Stromal cell of bone marrow (primary cell): ENCODE results near the gene SMIM30.
"Not testable (repeated sequence)": the region's sequence is repeated elsewhere in the genome, so short reads cannot be mapped to it uniquely, and the experiment has no call there.

Experiments
- DNase-seq: peaks from one replicate; pipeline ENCODE4 v3.0.0-alpha.2; 2012; ENCODE audit warnings: low read depth

The SMIM30 gene

GRCh38 chr7:113118074-113118959, at the start of gene SMIM30:
TSS of gene SMIM30 (minus strand) at chr7:113118554. CDS start at chr7:113117578, 976 bp downstream.
- DNase-seq, result peak; percentile 83

- not testable (repeated sequence) for DNase-seq
Measured at GRCh38 chr7:113166176-113166575, 47.8 kb upstream of the SMIM30 start.

GRCh38 chr7:113161050-113161449, 42.7 kb upstream of the SMIM30 start:
- DNase-seq, result no peak

- peak; percentile 20 for DNase-seq
Measured at GRCh38 chr7:113159746-113160339, 41.5 kb upstream of the SMIM30 start.

GRCh38 chr7:113158756-113159155, 40.4 kb upstream of the SMIM30 start:
- no peak for DNase-seq

- DNase-seq, result no peak
Measured at GRCh38 chr7:113154117-113154516, 35.8 kb upstream of the SMIM30 start.

- no peak for DNase-seq
Measured at GRCh38 chr7:113144817-113145216, 26.5 kb upstream of the SMIM30 start.

GRCh38 chr7:113143486-113144257, 25.3 kb upstream of the SMIM30 start:
- no peak for DNase-seq

- no peak for DNase-seq
Measured at GRCh38 chr7:113142385-113143119, 24.2 kb upstream of the SMIM30 start.

GRCh38 chr7:113141803-113142202, 23.4 kb upstream of the SMIM30 start:
- no peak for DNase-seq

- DNase-seq, result no peak
Measured at GRCh38 chr7:113140956-113141355, 22.6 kb upstream of the SMIM30 start.

- DNase-seq, result no peak
Measured at GRCh38 chr7:113137241-113137640, 18.9 kb upstream of the SMIM30 start.

GRCh38 chr7:113134025-113134424, 15.7 kb upstream of the SMIM30 start:
- DNase-seq, result no peak

GRCh38 chr7:113131367-113131766, 13.0 kb upstream of the SMIM30 start:
- DNase-seq, result no peak

GRCh38 chr7:113128031-113128430, 9.7 kb upstream of the SMIM30 start:
- DNase-seq, result peak; percentile 12

- no peak for DNase-seq
Measured at GRCh38 chr7:113125728-113126127, 7.4 kb upstream of the SMIM30 start.

GRCh38 chr7:113122744-113123143, 4.4 kb upstream of the SMIM30 start:
- DNase-seq, result no peak

- no peak for DNase-seq
Measured at GRCh38 chr7:113120647-113121046, 2.3 kb upstream of the SMIM30 start.

GRCh38 chr7:113119429-113119828, 1.1 kb upstream of the SMIM30 start:
- DNase-seq, result no peak

- DNase-seq, result not testable (repeated sequence)
Measured at GRCh38 chr7:113117374-113117774, 980 bp downstream of the SMIM30 start.

- DNase-seq, result no peak
Measured at GRCh38 chr7:113113912-113114311, 4.4 kb downstream of the SMIM30 start.

- no peak for DNase-seq
Measured at GRCh38 chr7:113109718-113110117, 8.6 kb downstream of the SMIM30 start.
